AG04450 (cell line): ENCODE measurements around the gene CFAP77. TPM values are rescaled to one million over a fixed set of nuclear protein-coding genes. Genes with fewer than 3 reads are reported as not detected.

Source experiments
- CTCF ChIA-PET: fragments of 300-600, 350-600 bp; formaldehyde crosslinking; extraction: SDS; loops from one replicate; lab custom pipeline; 2022; ENCODE audit warnings: antibody characterized with exemption, inconsistent platforms; lab: Charles Lee
- POLR2A ChIA-PET: fragments of 350-600 bp; formaldehyde crosslinking; extraction: SDS; loops from one replicate; lab custom pipeline; 2021; ENCODE audit warnings: antibody characterized with exemption, inconsistent platforms; lab: Yijun Ruan, JAX
- DNase-seq: peaks from one replicate; pipeline ENCODE4 v3.0.0-alpha.2; 2011; ENCODE audit warnings: low read depth, low spot score
- H3K27ac ChIP-seq: one replicate; pipeline ENCODE4 v1.5.1; 2012; ENCODE audit warnings: low read depth, low read length, control low read depth
- H3K27me3 ChIP-seq: one replicate; pipeline ENCODE4 v1.6.0; 2012; ENCODE audit warnings: low read length; ENCODE audit not compliant: control insufficient read depth, insufficient read depth
- H3K4me3 ChIP-seq: 2 replicates; pipeline ENCODE4 v1.5.1; 2011; ENCODE audit warnings: mild to moderate bottlenecking, low read depth, low read length, control low read depth
- H3K9me3 ChIP-seq: 2 replicates; pipeline ENCODE4 v1.5.1; 2012; ENCODE audit warnings: low read length; ENCODE audit not compliant: control insufficient read depth, insufficient read depth
- CTCF ChIP-seq: IDR thresholded peaks from 2 replicates; pipeline ENCODE4 v1.5.1; 2011; ENCODE audit warnings: low read depth, low read length, control low read depth, inconsistent platforms
- polyA plus RNA-seq: library from polyadenylated mRNA; depleted of rRNA; stranded (reverse); fragments of >200 nt; gene quantifications from 2 replicates; pipeline ENCODE4 v1.2.3, GENCODE V29; 2011

CFAP77 gene
- polyA plus RNA-seq, 1 experiment = not detected

- ChIA-PET CTCF (interaction anchor here (0.5 kb wide), 1 partner anchor 667 kb away, joined by 3 read pairs; no protein-coding TSS in a partner anchor), POLR2A (interaction anchor here (0.9 kb wide), 1 partner anchor 256 kb away, joined by 3 read pairs; no protein-coding TSS in a partner anchor)
- Histone ChIP-seq H3K27ac (no peak overlapping the region), H3K27me3 (peaks cover 24% of the 10 kb centered on the region), H3K9me3 (no peaks in the 10 kb centered on the region; the same call in 1 of the 2 replicates), H3K4me3 (no peak overlapping the region)
- DNase-seq = no peak
- no peak for TF ChIP-seq CTCF
These were observed 108.0 kb downstream of the CFAP77 start for GRCh38 chr9:132517815-132518550.

GRCh38 chr9:132518626-132519025 is 108.6 kb downstream of the CFAP77 start:
- no peak for TF ChIP-seq CTCF
- DNase-seq = no peak
- CTCF ChIA-PET = no interaction called here
- Histone ChIP-seq H3K27me3 (peaks cover 24% of the 10 kb centered on the region), H3K9me3 (no peaks in the 10 kb centered on the region; the same call in 1 of the 2 replicates), H3K4me3 (no peak overlapping the region), H3K27ac (no peak overlapping the region)
- POLR2A ChIA-PET = interaction anchor here (0.6 kb wide), 1 partner anchor 25 kb away, joined by 5 read pairs; no protein-coding TSS in a partner anchor

GRCh38 chr9:132519033-132519432 is 109.0 kb downstream of the CFAP77 start:
- ChIA-PET POLR2A (interaction anchor here (0.6 kb wide), 1 partner anchor 25 kb away, joined by 5 read pairs; no protein-coding TSS in a partner anchor), CTCF (no interaction called here)
- Histone ChIP-seq H3K27ac (no peak overlapping the region), H3K4me3 (no peak overlapping the region), H3K27me3 (peaks cover 24% of the 10 kb centered on the region), H3K9me3 (no peaks in the 10 kb centered on the region; the same call in 1 of the 2 replicates)
- DNase-seq = no peak
- TF ChIP-seq CTCF = no peak

GRCh38 chr9:132520612-132521011 is 110.6 kb downstream of the CFAP77 start:
- no peak for TF ChIP-seq CTCF
- DNase-seq = no peak
- Histone ChIP-seq H3K4me3 (no peak overlapping the region), H3K27ac (no peak overlapping the region), H3K27me3 (peaks cover 20% of the 10 kb centered on the region), H3K9me3 (no peaks in the 10 kb centered on the region; the same call in 1 of the 2 replicates)
- ChIA-PET CTCF (no interaction called here), POLR2A (no interaction called here)
